Testis (tissue), 3 donors: ENCODE data around the gene SH3RF3. TPM values are rescaled to one million over a fixed set of nuclear protein-coding genes. Genes with fewer than 3 reads are reported as not detected.

ENCODE experiments used
- DNase-seq: peaks from one replicate; pipeline ENCODE4 v3.0.0-alpha.2; 2019
- H3K27ac ChIP-seq, 2 donors: fragments of 200-600 bp; sonication (generic); one replicate each; pipeline ENCODE4 v1.5.1; 2019
- H3K27me3 ChIP-seq: fragments of 200-600 bp; sonication (generic); one replicate; pipeline ENCODE4 v1.5.1; 2019
- H3K36me3 ChIP-seq: fragments of 200-600 bp; sonication (generic); one replicate; pipeline ENCODE4 v1.5.1; 2017; ENCODE audit warnings: low read depth; ENCODE audit errors: missing control alignments
- H3K4me1 ChIP-seq: fragments of 200-600 bp; sonication (generic); one replicate; pipeline ENCODE4 v1.5.1; 2019
- H3K4me3 ChIP-seq, 2 donors: fragments of 200-600 bp; sonication (generic); one replicate each; pipeline ENCODE4 v1.5.1; 2017 to 2019
- H3K9me3 ChIP-seq: fragments of 200-600 bp; sonication (generic); one replicate; pipeline ENCODE4 v1.5.1; 2017
- CTCF ChIP-seq, 3 experiments: fragments of 450-650 bp in 2 of 3; fragments of 200-600 bp in 1 of 3; sonication (generic) in 1 of 3; IDR thresholded peaks; one replicate each; pipeline ENCODE4 v1.5.1; 2016 to 2019; ENCODE audit warnings: antibody characterized with exemption in 3 of 3, mild to moderate bottlenecking in 2 of 3, moderate library complexity in 1 of 3
- POLR2A ChIP-seq: fragments of 450-650 bp; IDR thresholded peaks from one replicate; pipeline ENCODE4 v1.6.1; 2017; ENCODE audit warnings: antibody characterized with exemption, mild to moderate bottlenecking, moderate library complexity
- WGBS, 2 donors: methylation state at CpG; one replicate each; pipeline ENCODE4 v1.1.5; 2018; 5-methylcytosine and 5-hydroxymethylcytosine counted together
- intact Hi-C: fragments of 100-400 bp; cut with DNase I; formaldehyde crosslinking; loops from one replicate; pipeline ENCODE4 v1.15.1; 2023; ENCODE audit warnings: low total_unique reads
- polyA plus RNA-seq: library from polyadenylated mRNA; stranded (reverse); fragments of 350-450 nt; fragmentation: Illumina TruSeq; extraction: RNeasy Lipid Tissue Mini Kit (QIAGEN cat#74804); gene quantifications from one replicate; pipeline ENCODE4 v1.2.3, GENCODE V29; 2014; ENCODE audit warnings: low read depth, low replicate concordance; ENCODE audit not compliant: insufficient read depth
- total RNA-seq, 2 donors: library from RNA; depleted of rRNA; stranded (reverse); fragments of >200 nt; gene quantifications; one replicate each; pipeline ENCODE4 v1.2.3, GENCODE V29; 2016

Gene SH3RF3
- total and polyA plus RNA-seq, 3 donors from 2014 or later, result 9.3 to 20.1 (median 16.5) TPM

GRCh38 chr2:109372614-109373013, 243.6 kb downstream of the SH3RF3 start:
- Histone ChIP-seq H3K27ac (no peak overlapping the region), H3K9me3 (no peaks in the 10 kb centered on the region), H3K27me3 (no peaks in the 10 kb centered on the region), H3K4me1 (no peaks in the 10 kb centered on the region), H3K4me3 (no peak overlapping the region), H3K36me3 (no peaks in the 10 kb centered on the region)
- TF ChIP-seq POLR2A (no peak), CTCF (IDR thresholded peaks at IDR 0.05) (no peak)
- DNase-seq, result no peak
- intact Hi-C loops, result no loop called here
- WGBS, 2 donors, result 90 to 99% methylated on average over 7 of the region's 7 CpGs

- 82 to 90% methylated on average over 7 to 10 of the region's 10 CpGs for WGBS, 2 donors
- no peaks in the 10 kb centered on the region for H3K9me3 ChIP-seq
- no peak for DNase-seq
- no peaks in the 10 kb centered on the region for H3K27me3 ChIP-seq
- H3K36me3 ChIP-seq, result no peaks in the 10 kb centered on the region
- H3K4me1 ChIP-seq, result no peaks in the 10 kb centered on the region
- no peak overlapping the region for H3K4me3 ChIP-seq
- TF ChIP-seq CTCF (IDR thresholded peaks at IDR 0.05), result no peak
- TF ChIP-seq POLR2A, result no peak
- intact Hi-C loops, result no loop called here
- H3K27ac ChIP-seq, result no peak overlapping the region
These were observed 245.0 kb downstream of the SH3RF3 start for GRCh38 chr2:109373791-109374547.

GRCh38 chr2:109374548-109375130, 245.6 kb downstream of the SH3RF3 start:
- intact Hi-C loops, result no loop called here
- Histone ChIP-seq H3K36me3 (no peaks in the 10 kb centered on the region), H3K9me3 (no peaks in the 10 kb centered on the region), H3K4me1 (no peaks in the 10 kb centered on the region), H3K27ac (no peak overlapping the region), H3K4me3 (no peak overlapping the region), H3K27me3 (no peaks in the 10 kb centered on the region)
- 95 to 97% methylated on average over 12 to 16 of the region's 16 CpGs for WGBS, 2 donors
- no peak for DNase-seq
- TF ChIP-seq POLR2A (no peak), CTCF (IDR thresholded peaks at IDR 0.05) (no peak)

DNA sequence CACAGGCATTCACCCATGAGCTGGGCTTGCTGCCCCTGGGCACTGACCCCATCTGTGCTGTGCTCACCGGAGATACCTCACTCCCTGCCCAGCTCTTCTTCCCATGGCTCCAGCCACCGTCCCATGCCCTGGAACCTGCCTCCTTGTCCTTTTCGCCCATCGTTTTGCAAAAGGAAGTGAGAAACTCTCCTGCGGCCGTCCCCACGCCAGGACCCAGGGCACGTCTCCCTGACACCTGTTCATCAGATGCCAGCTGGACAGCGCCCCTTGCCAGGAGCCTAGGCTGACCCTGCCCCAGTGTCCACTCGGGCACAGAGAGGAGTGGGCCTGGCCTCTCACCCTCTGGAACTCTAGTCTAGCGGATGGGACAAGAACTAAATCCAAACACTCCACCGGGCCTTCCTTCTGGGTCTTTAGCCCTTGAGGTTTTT, 246.1 kb downstream of the SH3RF3 start:
- Histone ChIP-seq H3K4me1 (no peaks in the 10 kb centered on the region), H3K4me3 (no peak overlapping the region), H3K36me3 (no peaks in the 10 kb centered on the region), H3K27me3 (no peaks in the 10 kb centered on the region), H3K9me3 (no peaks in the 10 kb centered on the region), H3K27ac (no peak overlapping the region)
- DNase-seq, result no peak
- WGBS, 2 donors, result 95 to 99% methylated on average over 9 to 12 of the region's 12 CpGs
- TF ChIP-seq POLR2A (no peak), CTCF (IDR thresholded peaks at IDR 0.05) (no peak)
- intact Hi-C loops, result no loop called here
